ENCODE results near the gene ZNF329.

- no peak for TF ChIP-seq CTCF (IDR thresholded peaks at IDR 0.05)
- TF ChIP-seq CHD2 (IDR thresholded peaks at IDR 0.05; ENCODE audit: low read length, partially characterized antibody) = no peak
- TF ChIP-seq POLR2A (IDR thresholded peaks at IDR 0.05; ENCODE audit: low read length) = no peak
- no peak for TF ChIP-seq RNF2 (IDR thresholded peaks at IDR 0.05; ENCODE audit: borderline replicate concordance, low read depth)
- TF ChIP-seq REST (IDR thresholded peaks at IDR 0.05) = no peak
- no peak for TF ChIP-seq EP300 (IDR thresholded peaks at IDR 0.05)
Measured at GRCh38 chr19:58118979-58119733, 31.4 kb downstream of the ZNF329 start.
